Neural progenitor cell (in vitro differentiated cells): ENCODE results near the gene GPR87.

Experiments used
- EZH2 ChIP-seq: fragments of 200-600 bp; sonication (generic); IDR thresholded peaks from 2 replicates; pipeline ENCODE4 v1.6.1; 2017; ENCODE audit warnings: antibody characterized with exemption, mild to moderate bottlenecking, moderate library complexity
- EZH2phosphoT487 ChIP-seq: fragments of 200-600 bp; sonication (generic); IDR thresholded peaks from 2 replicates; pipeline ENCODE4 v1.6.1; 2017; ENCODE audit warnings: antibody characterized with exemption
- TF ChIP-seq, protein P1 (sequence below): fragments of 200-600 bp; sonication (generic); IDR thresholded peaks from 2 replicates; pipeline ENCODE4 v1.5.1; 2017; ENCODE audit warnings: antibody characterized with exemption, mild to moderate bottlenecking

DNA sequence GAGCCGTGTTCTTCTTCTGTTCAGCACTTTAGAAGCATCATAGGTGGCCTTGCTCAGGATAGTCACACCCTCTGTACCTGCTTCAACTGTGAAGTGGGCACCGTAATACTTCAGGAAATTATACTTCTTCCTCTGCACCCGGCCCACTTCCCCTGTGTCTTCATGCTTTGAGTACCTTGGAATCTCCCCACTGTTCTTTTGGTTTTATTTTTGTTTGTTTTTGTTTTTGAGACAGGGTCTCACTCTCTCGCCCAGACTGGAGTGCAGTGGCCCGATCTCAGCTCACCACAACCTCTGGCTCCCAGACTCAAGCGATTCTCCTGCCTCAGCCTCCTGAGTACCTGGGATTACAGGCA, 40.0 kb downstream of the GPR87 start:
- TF ChIP-seq, protein P1, sequence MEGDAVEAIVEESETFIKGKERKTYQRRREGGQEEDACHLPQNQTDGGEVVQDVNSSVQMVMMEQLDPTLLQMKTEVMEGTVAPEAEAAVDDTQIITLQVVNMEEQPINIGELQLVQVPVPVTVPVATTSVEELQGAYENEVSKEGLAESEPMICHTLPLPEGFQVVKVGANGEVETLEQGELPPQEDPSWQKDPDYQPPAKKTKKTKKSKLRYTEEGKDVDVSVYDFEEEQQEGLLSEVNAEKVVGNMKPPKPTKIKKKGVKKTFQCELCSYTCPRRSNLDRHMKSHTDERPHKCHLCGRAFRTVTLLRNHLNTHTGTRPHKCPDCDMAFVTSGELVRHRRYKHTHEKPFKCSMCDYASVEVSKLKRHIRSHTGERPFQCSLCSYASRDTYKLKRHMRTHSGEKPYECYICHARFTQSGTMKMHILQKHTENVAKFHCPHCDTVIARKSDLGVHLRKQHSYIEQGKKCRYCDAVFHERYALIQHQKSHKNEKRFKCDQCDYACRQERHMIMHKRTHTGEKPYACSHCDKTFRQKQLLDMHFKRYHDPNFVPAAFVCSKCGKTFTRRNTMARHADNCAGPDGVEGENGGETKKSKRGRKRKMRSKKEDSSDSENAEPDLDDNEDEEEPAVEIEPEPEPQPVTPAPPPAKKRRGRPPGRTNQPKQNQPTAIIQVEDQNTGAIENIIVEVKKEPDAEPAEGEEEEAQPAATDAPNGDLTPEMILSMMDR, result no peak
- TF ChIP-seq EZH2 (no peak), EZH2phosphoT487 (no peak)
